ENCODE results near the gene SMYD5.

DNA sequence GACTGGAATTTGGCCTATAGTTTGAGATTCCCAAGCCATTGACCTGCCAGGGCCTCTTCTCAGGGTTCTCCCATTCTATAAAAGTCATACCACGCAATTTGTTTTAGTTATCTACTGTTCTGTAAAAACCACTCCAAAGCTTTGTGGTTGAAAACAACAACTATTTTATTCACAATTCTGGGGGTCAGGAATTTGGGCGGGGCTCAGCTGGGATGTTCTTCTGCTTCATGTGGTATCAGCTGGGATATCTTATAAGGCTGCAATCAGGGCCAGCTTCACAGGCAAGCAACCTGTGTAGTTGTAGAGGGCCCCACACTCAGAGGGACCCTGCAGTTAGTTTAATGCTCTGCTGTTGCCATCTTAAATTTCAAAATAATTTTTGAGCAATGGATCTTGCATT is 28.1 kb upstream of the SMYD5 start:
- TF ChIP-seq POLR2A (IDR thresholded peaks at IDR 0.05) = no peak
- TF ChIP-seq, protein P1, sequence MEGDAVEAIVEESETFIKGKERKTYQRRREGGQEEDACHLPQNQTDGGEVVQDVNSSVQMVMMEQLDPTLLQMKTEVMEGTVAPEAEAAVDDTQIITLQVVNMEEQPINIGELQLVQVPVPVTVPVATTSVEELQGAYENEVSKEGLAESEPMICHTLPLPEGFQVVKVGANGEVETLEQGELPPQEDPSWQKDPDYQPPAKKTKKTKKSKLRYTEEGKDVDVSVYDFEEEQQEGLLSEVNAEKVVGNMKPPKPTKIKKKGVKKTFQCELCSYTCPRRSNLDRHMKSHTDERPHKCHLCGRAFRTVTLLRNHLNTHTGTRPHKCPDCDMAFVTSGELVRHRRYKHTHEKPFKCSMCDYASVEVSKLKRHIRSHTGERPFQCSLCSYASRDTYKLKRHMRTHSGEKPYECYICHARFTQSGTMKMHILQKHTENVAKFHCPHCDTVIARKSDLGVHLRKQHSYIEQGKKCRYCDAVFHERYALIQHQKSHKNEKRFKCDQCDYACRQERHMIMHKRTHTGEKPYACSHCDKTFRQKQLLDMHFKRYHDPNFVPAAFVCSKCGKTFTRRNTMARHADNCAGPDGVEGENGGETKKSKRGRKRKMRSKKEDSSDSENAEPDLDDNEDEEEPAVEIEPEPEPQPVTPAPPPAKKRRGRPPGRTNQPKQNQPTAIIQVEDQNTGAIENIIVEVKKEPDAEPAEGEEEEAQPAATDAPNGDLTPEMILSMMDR (IDR thresholded peaks at IDR 0.05) = no peak
